Transverse colon (tissue), 3 donors: ENCODE measurements around the gene GBE1.

Experiments used
- POLR2A ChIP-seq: fragments of 450-650 bp; IDR thresholded peaks from one replicate; pipeline ENCODE4 v1.6.1; 2016; ENCODE audit warnings: antibody characterized with exemption, mild to moderate bottlenecking, moderate library complexity
- TF ChIP-seq, protein P1 (sequence below), 5 experiments: fragments of 200-600 bp in 3 of 5; fragments of 450-650 bp in 2 of 5; sonication (generic) in 3 of 5; IDR thresholded peaks; 1 replicate in 2 of 5; 2 replicates in 3 of 5; pipeline ENCODE4 v1.5.1; 2016 to 2017; ENCODE audit warnings: antibody characterized with exemption in 5 of 5, inconsistent platforms in 3 of 5, mild to moderate bottlenecking in 2 of 5, moderate library complexity in 1 of 5

DNA sequence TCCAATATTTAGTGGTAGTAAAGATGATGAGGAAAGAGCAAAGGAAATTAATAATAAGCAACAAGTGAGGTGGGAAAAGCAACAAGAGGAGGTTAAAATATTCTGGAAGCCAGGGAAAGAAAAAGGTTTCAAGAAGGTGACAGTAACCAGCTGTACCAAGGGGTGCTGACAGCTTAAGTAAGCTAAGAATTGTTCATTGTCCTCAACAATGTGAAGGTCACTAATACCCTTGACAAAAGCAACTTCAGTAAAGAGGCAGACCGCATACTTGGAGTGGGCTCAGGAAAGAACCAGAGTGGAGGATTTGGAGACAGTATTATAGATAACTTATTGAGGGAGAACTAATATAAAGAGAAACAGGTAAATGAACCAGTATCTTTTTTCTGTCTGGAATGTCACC, 116.2 kb downstream of the GBE1 start:
- no peak for TF ChIP-seq POLR2A
- TF ChIP-seq, protein P1, sequence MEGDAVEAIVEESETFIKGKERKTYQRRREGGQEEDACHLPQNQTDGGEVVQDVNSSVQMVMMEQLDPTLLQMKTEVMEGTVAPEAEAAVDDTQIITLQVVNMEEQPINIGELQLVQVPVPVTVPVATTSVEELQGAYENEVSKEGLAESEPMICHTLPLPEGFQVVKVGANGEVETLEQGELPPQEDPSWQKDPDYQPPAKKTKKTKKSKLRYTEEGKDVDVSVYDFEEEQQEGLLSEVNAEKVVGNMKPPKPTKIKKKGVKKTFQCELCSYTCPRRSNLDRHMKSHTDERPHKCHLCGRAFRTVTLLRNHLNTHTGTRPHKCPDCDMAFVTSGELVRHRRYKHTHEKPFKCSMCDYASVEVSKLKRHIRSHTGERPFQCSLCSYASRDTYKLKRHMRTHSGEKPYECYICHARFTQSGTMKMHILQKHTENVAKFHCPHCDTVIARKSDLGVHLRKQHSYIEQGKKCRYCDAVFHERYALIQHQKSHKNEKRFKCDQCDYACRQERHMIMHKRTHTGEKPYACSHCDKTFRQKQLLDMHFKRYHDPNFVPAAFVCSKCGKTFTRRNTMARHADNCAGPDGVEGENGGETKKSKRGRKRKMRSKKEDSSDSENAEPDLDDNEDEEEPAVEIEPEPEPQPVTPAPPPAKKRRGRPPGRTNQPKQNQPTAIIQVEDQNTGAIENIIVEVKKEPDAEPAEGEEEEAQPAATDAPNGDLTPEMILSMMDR (IDR thresholded peaks at IDR 0.05): no peak
